Liver (tissue), 9 donors: ENCODE results near the gene CMTM5. TPM values are rescaled to one million over a fixed set of nuclear protein-coding genes. Genes with fewer than 3 reads are reported as not detected.

ENCODE experiments used
- DNase-seq: peaks from one replicate; pipeline ENCODE4 v3.0.0-alpha.2; 2017; ENCODE audit warnings: low spot score
- H3K27ac ChIP-seq, 2 donors: one replicate each; pipeline ENCODE4 v1.7.0; 2013; ENCODE audit warnings: inconsistent platforms in 2 of 2, low read length in 2 of 2, control low read depth in 1 of 2, low read depth in 1 of 2, mild to moderate bottlenecking in 1 of 2
- H3K27me3 ChIP-seq, 4 donors: one replicate each; pipeline versions ENCODE4 v1.6.1 to v1.7.0; 2013; ENCODE audit warnings: low read length in 3 of 4, inconsistent platforms in 1 of 4, mild to moderate bottlenecking in 1 of 4, moderate library complexity in 1 of 4; ENCODE audit not compliant: control insufficient read depth in 4 of 4, insufficient read depth in 4 of 4
- H3K36me3 ChIP-seq, 4 donors: one replicate each; pipeline versions ENCODE4 v1.6.1 to v1.7.0; 2013; ENCODE audit warnings: low read length in 3 of 4, mild to moderate bottlenecking in 3 of 4, low read depth in 1 of 4, moderate library complexity in 1 of 4; ENCODE audit not compliant: control insufficient read depth in 4 of 4, insufficient read depth in 3 of 4
- H3K4me1 ChIP-seq, 4 donors: one replicate each; pipeline versions ENCODE4 v1.6.1 to v1.7.0; 2013; ENCODE audit warnings: low read length in 3 of 4, mild to moderate bottlenecking in 3 of 4, moderate library complexity in 1 of 4; ENCODE audit not compliant: control insufficient read depth in 4 of 4, insufficient read depth in 4 of 4
- H3K4me3 ChIP-seq, 3 donors: one replicate each; pipeline versions ENCODE4 v1.6.1 to v1.7.0; 2013; ENCODE audit warnings: low read length in 3 of 3, control low read depth in 1 of 3, low read depth in 1 of 3, mild to moderate bottlenecking in 1 of 3
- H3K9ac ChIP-seq, 2 donors: one replicate each; pipeline ENCODE4 v1.7.0; 2013; ENCODE audit warnings: low read length in 2 of 2, mild to moderate bottlenecking in 2 of 2, moderate library complexity in 2 of 2, control low read depth in 1 of 2, low read depth in 1 of 2
- H3K9me3 ChIP-seq, 4 donors: one replicate each; pipeline versions ENCODE4 v1.6.1 to v1.7.0; 2013; ENCODE audit warnings: low read length in 3 of 4; ENCODE audit not compliant: control insufficient read depth in 4 of 4
- EGR1 ChIP-seq, 2 donors: IDR thresholded peaks; 2 replicates each; pipeline ENCODE4 v1.6.1; 2016 to 2018; ENCODE audit warnings: antibody characterized with exemption in 2 of 2, low read depth in 2 of 2
- FOXA1 ChIP-seq: IDR thresholded peaks from 2 replicates; pipeline ENCODE4 v1.6.1; 2016; ENCODE audit warnings: antibody characterized with exemption
- GABPA ChIP-seq, 2 donors: IDR thresholded peaks in 1 of 2; conservative IDR thresholded peaks in 1 of 2; 2 replicates each; pipeline ENCODE4 v1.6.1; 2016; ENCODE audit warnings: antibody characterized with exemption in 2 of 2, mild to moderate bottlenecking in 1 of 2, moderate library complexity in 1 of 2
- HNF4A ChIP-seq, 2 donors: conservative IDR thresholded peaks; 2 replicates each; pipeline ENCODE4 v1.6.1; 2016; ENCODE audit warnings: antibody characterized with exemption in 2 of 2, mild to moderate bottlenecking in 2 of 2
- HNF4G ChIP-seq: IDR thresholded peaks from 2 replicates; pipeline ENCODE4 v1.6.1; 2016; ENCODE audit warnings: antibody characterized with exemption
- JUND ChIP-seq, 2 donors: IDR thresholded peaks; 2 replicates each; pipeline ENCODE4 v1.6.1; 2016; ENCODE audit warnings: antibody characterized with exemption in 2 of 2
- NR2F2 ChIP-seq: IDR thresholded peaks from 2 replicates; pipeline ENCODE4 v1.6.1; 2016; ENCODE audit warnings: antibody characterized with exemption
- RAD21 ChIP-seq, 2 donors: IDR thresholded peaks; 2 replicates each; pipeline ENCODE4 v1.6.1; 2016; ENCODE audit warnings: antibody characterized with exemption in 2 of 2, mild to moderate bottlenecking in 2 of 2
- RXRA ChIP-seq, 2 donors: IDR thresholded peaks; 2 replicates each; pipeline ENCODE4 v1.6.1; 2017 to 2018; ENCODE audit warnings: antibody characterized with exemption in 2 of 2, mild to moderate bottlenecking in 1 of 2
- SP1 ChIP-seq: IDR thresholded peaks from 2 replicates; pipeline ENCODE4 v1.6.1; 2018; ENCODE audit warnings: antibody characterized with exemption, mild to moderate bottlenecking
- TAF1 ChIP-seq: conservative IDR thresholded peaks from 2 replicates; pipeline ENCODE4 v1.6.1; 2016; ENCODE audit warnings: antibody characterized with exemption, mild to moderate bottlenecking
- YY1 ChIP-seq: IDR thresholded peaks from 2 replicates; pipeline ENCODE4 v1.6.1; 2016; ENCODE audit warnings: antibody characterized with exemption, mild to moderate bottlenecking
- WGBS: extraction: QIAGEN DNeasy Blood & Tissue Kit; methylation state at CpG from one replicate; pipeline ENCODE4 v1.1.7; 2013; 5-methylcytosine and 5-hydroxymethylcytosine counted together
- polyA plus RNA-seq, 2 donors: library from polyadenylated mRNA; stranded (reverse) in 1 of 2; unstranded in 1 of 2; fragments of 200-250 nt in 1 of 2; fragments of >200 nt in 1 of 2; fragmentation: Nextera tagmentation in 1 of 2; extraction: Ambion mirVana in 1 of 2; gene quantifications; one replicate each; pipeline versions ENCODE4 v1.2.1 to v1.2.3, GENCODE V29; 2013 to 2015
- total RNA-seq, 2 donors: library from RNA; depleted of rRNA; stranded (reverse); fragments of >200 nt; gene quantifications; one replicate each; pipeline ENCODE4 v1.2.3, GENCODE V29; 2014
- TF ChIP-seq, protein P1 (sequence below): IDR thresholded peaks from 2 replicates; pipeline ENCODE4 v1.6.1; 2016; ENCODE audit warnings: antibody characterized with exemption
- TF ChIP-seq, protein P2 (sequence below): IDR thresholded peaks from 2 replicates; pipeline ENCODE4 v1.6.1; 2016; ENCODE audit warnings: antibody characterized with exemption
- TF ChIP-seq, protein P3 (sequence below): IDR thresholded peaks from 2 replicates; pipeline ENCODE4 v1.6.1; 2016; ENCODE audit warnings: antibody characterized with exemption, mild to moderate bottlenecking
- TF ChIP-seq, protein P4 (sequence below): IDR thresholded peaks from 2 replicates; pipeline ENCODE4 v1.6.1; 2016; ENCODE audit warnings: antibody characterized with exemption
- TF ChIP-seq, protein P5 (sequence below): fragments of 150-350 bp; IDR thresholded peaks from 2 replicates; pipeline ENCODE4 v1.5.1; 2017; ENCODE audit warnings: improper control_type of control experiment, low read depth, low read length; ENCODE audit not compliant: missing input control
- donor health status: healthy.
- donor health status: healthy.
- donor health status: healthy.
- donor health status: healthy.
- donor health status: healthy.

The CMTM5 gene
- total and polyA plus RNA-seq, 4 donors: 0.22 to 5.5 TPM; not detected in 2

DNA sequence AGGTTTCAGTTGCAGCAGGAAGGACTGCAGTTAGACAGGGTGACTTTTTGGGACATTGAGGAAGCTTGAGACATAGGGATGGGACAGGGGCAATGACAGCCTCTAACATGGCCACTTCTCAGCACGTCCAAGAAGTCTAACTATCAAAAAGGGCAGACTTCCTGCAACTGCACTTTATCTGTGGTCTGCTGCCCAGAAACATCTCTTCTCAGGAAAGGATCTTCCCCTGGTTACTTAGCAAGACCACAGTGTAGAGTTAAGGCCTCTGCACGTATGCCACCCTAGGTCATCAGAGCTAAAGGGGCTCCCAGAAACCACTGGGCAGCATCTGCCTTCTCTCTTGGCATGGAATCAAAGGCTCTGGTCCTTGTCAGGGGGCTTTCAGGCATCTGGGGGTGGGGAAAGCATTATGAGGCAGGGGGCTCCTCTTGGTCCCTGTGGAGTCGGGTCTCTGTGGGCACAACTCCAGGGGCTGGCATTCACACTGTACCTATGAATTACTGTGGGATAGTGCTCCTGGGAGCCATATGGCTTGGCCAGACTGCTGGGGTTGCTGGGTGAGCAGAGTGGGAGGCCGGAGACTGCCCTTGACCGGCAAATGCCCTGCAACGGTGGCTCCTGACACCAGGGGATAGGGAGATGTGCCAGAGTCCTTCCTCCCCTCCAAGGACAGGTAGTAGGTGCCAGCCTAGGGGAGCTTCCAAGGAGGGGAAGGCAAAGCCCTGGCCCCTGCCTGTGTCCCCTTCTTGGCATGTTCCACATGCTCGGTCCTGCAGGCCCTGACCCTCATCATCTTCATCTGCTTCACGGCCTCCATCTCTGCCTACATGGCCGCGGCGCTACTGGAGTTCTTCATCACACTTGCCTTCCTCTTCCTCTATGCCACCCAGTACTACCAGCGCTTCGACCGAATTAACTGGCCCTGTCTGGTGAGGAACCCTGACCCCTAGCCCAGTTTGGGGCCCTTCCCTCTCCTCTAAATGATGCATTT is 1.0 kb downstream of the CMTM5 start:
- Histone ChIP-seq H3K9me3 (no peaks in the 10 kb centered on the region), H3K4me1 (no peaks in the 10 kb centered on the region), H3K27me3 (no peaks in the 10 kb centered on the region), H3K27ac (no peak overlapping the region), H3K4me3 (no peak overlapping the region), H3K9ac (no peak overlapping the region), H3K36me3 (no peaks in the 10 kb centered on the region)
- 83% methylated on average over 14 of the region's 14 CpGs for WGBS
- DNase-seq: no peak
- TF ChIP-seq, protein P1, sequence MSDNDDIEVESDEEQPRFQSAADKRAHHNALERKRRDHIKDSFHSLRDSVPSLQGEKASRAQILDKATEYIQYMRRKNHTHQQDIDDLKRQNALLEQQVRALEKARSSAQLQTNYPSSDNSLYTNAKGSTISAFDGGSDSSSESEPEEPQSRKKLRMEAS: no peak
- TF ChIP-seq YY1 (no peak), FOXA1 (no peak), SP1 (no peak), TAF1 (no peak), GABPA (IDR thresholded peaks at IDR 0.05 in 1 of 2, conservative IDR thresholded peaks at IDR 0.05 in 1 of 2) (no peak)
- TF ChIP-seq, protein P2, sequence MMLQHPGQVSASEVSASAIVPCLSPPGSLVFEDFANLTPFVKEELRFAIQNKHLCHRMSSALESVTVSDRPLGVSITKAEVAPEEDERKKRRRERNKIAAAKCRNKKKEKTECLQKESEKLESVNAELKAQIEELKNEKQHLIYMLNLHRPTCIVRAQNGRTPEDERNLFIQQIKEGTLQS: no peak
- TF ChIP-seq, protein P3, sequence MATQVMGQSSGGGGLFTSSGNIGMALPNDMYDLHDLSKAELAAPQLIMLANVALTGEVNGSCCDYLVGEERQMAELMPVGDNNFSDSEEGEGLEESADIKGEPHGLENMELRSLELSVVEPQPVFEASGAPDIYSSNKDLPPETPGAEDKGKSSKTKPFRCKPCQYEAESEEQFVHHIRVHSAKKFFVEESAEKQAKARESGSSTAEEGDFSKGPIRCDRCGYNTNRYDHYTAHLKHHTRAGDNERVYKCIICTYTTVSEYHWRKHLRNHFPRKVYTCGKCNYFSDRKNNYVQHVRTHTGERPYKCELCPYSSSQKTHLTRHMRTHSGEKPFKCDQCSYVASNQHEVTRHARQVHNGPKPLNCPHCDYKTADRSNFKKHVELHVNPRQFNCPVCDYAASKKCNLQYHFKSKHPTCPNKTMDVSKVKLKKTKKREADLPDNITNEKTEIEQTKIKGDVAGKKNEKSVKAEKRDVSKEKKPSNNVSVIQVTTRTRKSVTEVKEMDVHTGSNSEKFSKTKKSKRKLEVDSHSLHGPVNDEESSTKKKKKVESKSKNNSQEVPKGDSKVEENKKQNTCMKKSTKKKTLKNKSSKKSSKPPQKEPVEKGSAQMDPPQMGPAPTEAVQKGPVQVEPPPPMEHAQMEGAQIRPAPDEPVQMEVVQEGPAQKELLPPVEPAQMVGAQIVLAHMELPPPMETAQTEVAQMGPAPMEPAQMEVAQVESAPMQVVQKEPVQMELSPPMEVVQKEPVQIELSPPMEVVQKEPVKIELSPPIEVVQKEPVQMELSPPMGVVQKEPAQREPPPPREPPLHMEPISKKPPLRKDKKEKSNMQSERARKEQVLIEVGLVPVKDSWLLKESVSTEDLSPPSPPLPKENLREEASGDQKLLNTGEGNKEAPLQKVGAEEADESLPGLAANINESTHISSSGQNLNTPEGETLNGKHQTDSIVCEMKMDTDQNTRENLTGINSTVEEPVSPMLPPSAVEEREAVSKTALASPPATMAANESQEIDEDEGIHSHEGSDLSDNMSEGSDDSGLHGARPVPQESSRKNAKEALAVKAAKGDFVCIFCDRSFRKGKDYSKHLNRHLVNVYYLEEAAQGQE: no peak

DNA sequence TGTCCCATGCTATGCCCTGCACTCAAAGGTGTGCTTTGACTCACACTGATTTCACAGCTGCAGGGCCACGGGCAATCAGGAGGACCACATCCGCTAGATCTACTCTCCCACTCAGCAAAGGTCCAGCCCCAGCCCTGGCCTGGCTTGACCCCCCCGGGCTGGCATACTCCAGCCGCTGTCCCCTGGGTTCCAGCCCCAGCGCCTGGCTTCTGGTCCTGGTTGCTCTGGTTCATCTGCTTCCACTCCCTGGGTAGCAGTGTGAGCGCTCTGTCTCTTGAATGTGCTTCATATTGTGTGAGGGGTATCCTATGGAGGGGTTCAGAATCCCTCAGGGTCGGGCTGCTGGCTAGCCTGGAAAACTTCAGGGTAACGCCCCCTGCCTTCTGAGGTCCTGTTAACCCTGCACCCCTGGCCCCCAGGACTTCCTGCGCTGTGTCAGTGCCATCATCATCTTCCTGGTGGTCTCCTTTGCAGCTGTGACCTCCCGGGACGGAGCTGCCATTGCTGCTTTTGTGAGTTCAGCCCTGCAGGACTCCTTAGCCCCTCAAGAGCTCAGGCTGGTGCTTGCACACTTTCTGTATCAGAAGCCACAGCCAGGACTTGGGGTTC is 1.9 kb downstream of the CMTM5 start:
- H3K27ac ChIP-seq: no peak overlapping the region
- WGBS: 77% methylated on average over 11 of the region's 11 CpGs
- H3K36me3 ChIP-seq: no peaks in the 10 kb centered on the region
- DNase-seq: no peak
- H3K9me3 ChIP-seq: no peaks in the 10 kb centered on the region
- H3K4me3 ChIP-seq: no peak overlapping the region
- no peaks in the 10 kb centered on the region for H3K27me3 ChIP-seq
- H3K4me1 ChIP-seq: no peaks in the 10 kb centered on the region
- no peak overlapping the region for H3K9ac ChIP-seq
- no peak for TF ChIP-seq HNF4G
- no peak for TF ChIP-seq TAF1
- TF ChIP-seq, protein P4, sequence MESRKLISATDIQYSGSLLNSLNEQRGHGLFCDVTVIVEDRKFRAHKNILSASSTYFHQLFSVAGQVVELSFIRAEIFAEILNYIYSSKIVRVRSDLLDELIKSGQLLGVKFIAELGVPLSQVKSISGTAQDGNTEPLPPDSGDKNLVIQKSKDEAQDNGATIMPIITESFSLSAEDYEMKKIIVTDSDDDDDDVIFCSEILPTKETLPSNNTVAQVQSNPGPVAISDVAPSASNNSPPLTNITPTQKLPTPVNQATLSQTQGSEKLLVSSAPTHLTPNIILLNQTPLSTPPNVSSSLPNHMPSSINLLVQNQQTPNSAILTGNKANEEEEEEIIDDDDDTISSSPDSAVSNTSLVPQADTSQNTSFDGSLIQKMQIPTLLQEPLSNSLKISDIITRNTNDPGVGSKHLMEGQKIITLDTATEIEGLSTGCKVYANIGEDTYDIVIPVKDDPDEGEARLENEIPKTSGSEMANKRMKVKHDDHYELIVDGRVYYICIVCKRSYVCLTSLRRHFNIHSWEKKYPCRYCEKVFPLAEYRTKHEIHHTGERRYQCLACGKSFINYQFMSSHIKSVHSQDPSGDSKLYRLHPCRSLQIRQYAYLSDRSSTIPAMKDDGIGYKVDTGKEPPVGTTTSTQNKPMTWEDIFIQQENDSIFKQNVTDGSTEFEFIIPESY: no peak
- no peak for TF ChIP-seq JUND (IDR thresholded peaks at IDR 0.05)
- TF ChIP-seq EGR1 (IDR thresholded peaks at IDR 0.05; ENCODE audit: low read depth in 2 of 2): no peak
- no peak for TF ChIP-seq NR2F2
- TF ChIP-seq RAD21 (IDR thresholded peaks at IDR 0.05): no peak
- TF ChIP-seq YY1: no peak
- TF ChIP-seq, protein P3: no peak
- TF ChIP-seq SP1: no peak
- no peak for TF ChIP-seq RXRA (IDR thresholded peaks at IDR 0.05)
- no peak for TF ChIP-seq HNF4A (conservative IDR thresholded peaks at IDR 0.05)
- TF ChIP-seq FOXA1: no peak
- TF ChIP-seq, protein P5, sequence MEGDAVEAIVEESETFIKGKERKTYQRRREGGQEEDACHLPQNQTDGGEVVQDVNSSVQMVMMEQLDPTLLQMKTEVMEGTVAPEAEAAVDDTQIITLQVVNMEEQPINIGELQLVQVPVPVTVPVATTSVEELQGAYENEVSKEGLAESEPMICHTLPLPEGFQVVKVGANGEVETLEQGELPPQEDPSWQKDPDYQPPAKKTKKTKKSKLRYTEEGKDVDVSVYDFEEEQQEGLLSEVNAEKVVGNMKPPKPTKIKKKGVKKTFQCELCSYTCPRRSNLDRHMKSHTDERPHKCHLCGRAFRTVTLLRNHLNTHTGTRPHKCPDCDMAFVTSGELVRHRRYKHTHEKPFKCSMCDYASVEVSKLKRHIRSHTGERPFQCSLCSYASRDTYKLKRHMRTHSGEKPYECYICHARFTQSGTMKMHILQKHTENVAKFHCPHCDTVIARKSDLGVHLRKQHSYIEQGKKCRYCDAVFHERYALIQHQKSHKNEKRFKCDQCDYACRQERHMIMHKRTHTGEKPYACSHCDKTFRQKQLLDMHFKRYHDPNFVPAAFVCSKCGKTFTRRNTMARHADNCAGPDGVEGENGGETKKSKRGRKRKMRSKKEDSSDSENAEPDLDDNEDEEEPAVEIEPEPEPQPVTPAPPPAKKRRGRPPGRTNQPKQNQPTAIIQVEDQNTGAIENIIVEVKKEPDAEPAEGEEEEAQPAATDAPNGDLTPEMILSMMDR: no peak
- TF ChIP-seq GABPA (IDR thresholded peaks at IDR 0.05 in 1 of 2, conservative IDR thresholded peaks at IDR 0.05 in 1 of 2): no peak
- TF ChIP-seq, protein P2: no peak
